ENCODE data around the gene DLX2.
"Not testable (repeated sequence)": the region's sequence is repeated elsewhere in the genome, so short reads cannot be mapped to it uniquely, and the experiment has no call there.

DLX2 gene

GRCh38 chr2:172083628-172084394 lies 18.9 kb downstream of the DLX2 start:
- DNase-seq (ENCODE audit: low read depth in 1 of 2, low spot score in 1 of 2), result no peak

GRCh38 chr2:172082944-172083627 lies 19.6 kb downstream of the DLX2 start:
- no peak for DNase-seq (ENCODE audit: low read depth in 1 of 2, low spot score in 1 of 2)

GRCh38 chr2:172082105-172082943 lies 20.4 kb downstream of the DLX2 start:
- no peak for DNase-seq (ENCODE audit: low read depth in 1 of 2, low spot score in 1 of 2)

- DNase-seq (ENCODE audit: low read depth in 1 of 2, low spot score in 1 of 2), result no peak
Observed at GRCh38 chr2:172081221-172082022, 21.3 kb downstream of the DLX2 start.

- DNase-seq (ENCODE audit: low read depth in 1 of 2, low spot score in 1 of 2), result no peak
Observed at GRCh38 chr2:172080641-172081220, 22.0 kb downstream of the DLX2 start.

GRCh38 chr2:172079838-172080640 lies 22.7 kb downstream of the DLX2 start:
- no peak for DNase-seq (ENCODE audit: low read depth in 1 of 2, low spot score in 1 of 2)

GRCh38 chr2:172079416-172079815 lies 23.3 kb downstream of the DLX2 start:
- DNase-seq (ENCODE audit: low read depth in 1 of 2, low spot score in 1 of 2), result no peak

- no peak for DNase-seq (ENCODE audit: low read depth in 1 of 2, low spot score in 1 of 2)
Observed at GRCh38 chr2:172074254-172074653, 28.4 kb downstream of the DLX2 start.

GRCh38 chr2:172073518-172073917 lies 29.2 kb downstream of the DLX2 start:
- no peak for DNase-seq (ENCODE audit: low read depth in 1 of 2, low spot score in 1 of 2)

GRCh38 chr2:172072706-172073105 lies 30.0 kb downstream of the DLX2 start:
- no peak for DNase-seq (ENCODE audit: low read depth in 1 of 2, low spot score in 1 of 2)

- no peak for DNase-seq (ENCODE audit: low read depth in 1 of 2, low spot score in 1 of 2)
Observed at GRCh38 chr2:172072303-172072702, 30.4 kb downstream of the DLX2 start.

- no peak for DNase-seq (ENCODE audit: low read depth in 1 of 2, low spot score in 1 of 2)
Observed at GRCh38 chr2:172070936-172071335, 31.8 kb downstream of the DLX2 start.

- DNase-seq (ENCODE audit: low read depth in 1 of 2, low spot score in 1 of 2), result not testable (repeated sequence)
Observed at GRCh38 chr2:172067905-172068304, 34.8 kb downstream of the DLX2 start.

- DNase-seq (ENCODE audit: low read depth in 1 of 2, low spot score in 1 of 2), result no peak
Observed at GRCh38 chr2:172066394-172066886, 36.3 kb downstream of the DLX2 start.

GRCh38 chr2:172065111-172065510 lies 37.6 kb downstream of the DLX2 start:
- DNase-seq (ENCODE audit: low read depth in 1 of 2, low spot score in 1 of 2), result no peak

GRCh38 chr2:172063446-172063845 lies 39.3 kb downstream of the DLX2 start:
- no peak for DNase-seq (ENCODE audit: low read depth in 1 of 2, low spot score in 1 of 2)

- no peak for DNase-seq (ENCODE audit: low read depth in 1 of 2, low spot score in 1 of 2)
Observed at GRCh38 chr2:172062402-172063004, 40.2 kb downstream of the DLX2 start.

- DNase-seq (ENCODE audit: low read depth in 1 of 2, low spot score in 1 of 2), result not testable (repeated sequence)
Observed at GRCh38 chr2:172060118-172060517, 42.6 kb downstream of the DLX2 start.

- DNase-seq (ENCODE audit: low read depth in 1 of 2, low spot score in 1 of 2), result no peak
Observed at GRCh38 chr2:172058660-172059059, 44.0 kb downstream of the DLX2 start.
